Islet of Langerhans (tissue), 1 donor: Measurements from ENCODE around the gene HP.
A peak's percentile ranks its signal among the peaks of the same experiment; 100 is the strongest.
"Not testable (repeated sequence)": the region's sequence is repeated elsewhere in the genome, so short reads cannot be mapped to it uniquely, and the experiment has no call there.

Experiments
- FAIRE-seq: peaks from one replicate; lab custom pipeline; 2011; peaks lifted over from hg19 to GRCh38; lab: Jason Lieb, UNC

HP gene

GRCh38 chr16:72043539-72043938, 10.8 kb upstream of the HP start:
- FAIRE-seq: no peak

DNA sequence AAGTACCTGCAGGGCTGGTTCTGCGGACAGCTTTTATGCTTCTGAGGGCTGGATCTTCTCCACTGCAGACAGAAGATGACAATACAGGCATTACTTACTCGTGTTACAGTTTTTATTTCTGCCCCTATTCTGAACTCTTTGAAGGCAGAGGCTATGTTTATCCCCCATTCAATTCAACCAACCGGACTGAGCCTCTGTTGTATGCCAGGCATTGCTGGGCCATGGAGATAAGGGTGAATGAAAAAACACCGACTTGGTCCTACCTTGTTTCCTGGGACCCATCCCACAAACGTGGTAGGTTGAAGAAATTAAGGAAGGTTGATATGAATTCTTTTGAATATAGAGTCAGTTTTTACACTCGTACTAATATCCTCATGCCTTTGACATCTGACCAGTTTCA, 10.0 kb upstream of the HP start:
- FAIRE-seq: no peak

DNA sequence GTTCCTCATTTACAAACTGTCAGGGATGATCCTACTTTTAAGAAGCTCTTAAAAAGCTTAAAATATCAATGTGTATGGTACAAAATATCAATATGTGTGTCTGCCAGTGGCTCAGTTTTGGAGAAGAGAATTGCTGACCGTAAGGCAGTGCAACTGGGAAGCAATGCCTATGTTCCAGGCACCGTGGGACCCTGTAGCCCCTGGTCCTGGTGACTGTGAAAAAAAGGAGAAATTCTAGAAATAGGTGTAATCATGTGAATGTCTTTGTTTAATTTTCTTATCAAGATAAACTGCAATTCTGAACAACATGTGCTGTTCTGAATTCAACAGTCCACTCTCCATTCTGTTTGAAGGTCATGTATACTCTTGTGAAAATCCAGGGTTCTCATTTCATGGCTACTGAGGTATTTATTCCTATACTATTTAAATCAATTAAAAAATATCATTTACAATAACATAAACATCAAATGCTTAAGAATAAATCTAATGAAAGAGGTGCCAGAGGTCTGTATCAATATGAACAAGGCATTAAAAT, 9.4 kb upstream of the HP start:
- FAIRE-seq: no peak

DNA sequence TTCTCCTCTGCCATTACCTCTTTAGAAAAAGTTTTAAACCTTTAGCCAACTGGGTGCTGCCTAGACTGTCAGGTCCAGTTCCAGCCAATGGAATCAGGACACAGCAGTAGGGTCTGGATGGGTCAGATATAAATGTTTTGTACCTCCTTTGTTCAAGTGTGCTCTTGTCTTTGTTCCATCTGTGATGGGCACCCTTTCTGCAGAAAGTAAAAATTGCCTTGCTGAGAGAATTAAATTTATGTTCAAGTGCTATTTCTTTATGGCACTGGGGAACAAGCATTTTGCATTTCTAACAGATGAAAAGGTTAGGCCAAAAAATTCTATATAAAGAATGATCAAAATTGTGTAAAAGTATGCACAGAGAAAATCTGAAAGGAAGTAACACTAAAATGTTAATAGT, 5.2 kb upstream of the HP start:
- FAIRE-seq: no peak

DNA sequence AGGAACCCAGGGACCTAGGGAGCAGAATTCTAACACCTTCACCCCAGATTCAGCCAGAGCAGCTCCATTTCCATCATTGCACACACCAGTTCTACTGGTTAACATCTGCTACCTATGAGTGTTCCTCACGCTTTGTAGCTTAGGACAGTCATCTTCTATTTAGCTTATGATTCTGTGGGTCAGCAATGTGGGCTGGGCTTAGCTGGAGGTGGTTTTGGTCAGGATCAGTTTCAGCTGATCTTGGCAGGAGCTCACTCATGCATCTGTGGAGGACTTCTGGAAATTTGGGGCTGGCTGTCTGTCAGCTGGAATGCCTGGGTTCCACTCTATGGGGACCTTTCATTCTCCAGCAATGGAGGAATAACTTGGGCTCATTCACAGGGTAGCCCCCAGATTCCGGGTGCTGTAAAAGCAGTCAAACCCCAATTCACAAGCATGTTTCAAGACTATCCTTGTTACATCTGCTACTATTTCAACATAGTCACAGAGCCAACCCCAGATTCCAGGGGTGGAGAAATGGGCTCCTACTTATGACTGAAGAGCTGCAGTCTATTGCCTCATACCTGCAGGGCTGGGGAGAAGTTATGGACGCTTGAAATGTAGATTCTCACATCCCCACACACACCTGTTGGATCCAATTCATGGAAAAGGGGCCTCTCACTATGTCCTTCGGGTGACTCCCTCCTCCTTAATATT, 3.4 kb upstream of the HP start:
- FAIRE-seq: no peak

- FAIRE-seq: no peak
Observed at GRCh38 chr16:72051818-72052217, 2.5 kb upstream of the HP start.

- no peak for FAIRE-seq
Observed at GRCh38 chr16:72055911-72056310, 1.6 kb downstream of the HP start.

DNA sequence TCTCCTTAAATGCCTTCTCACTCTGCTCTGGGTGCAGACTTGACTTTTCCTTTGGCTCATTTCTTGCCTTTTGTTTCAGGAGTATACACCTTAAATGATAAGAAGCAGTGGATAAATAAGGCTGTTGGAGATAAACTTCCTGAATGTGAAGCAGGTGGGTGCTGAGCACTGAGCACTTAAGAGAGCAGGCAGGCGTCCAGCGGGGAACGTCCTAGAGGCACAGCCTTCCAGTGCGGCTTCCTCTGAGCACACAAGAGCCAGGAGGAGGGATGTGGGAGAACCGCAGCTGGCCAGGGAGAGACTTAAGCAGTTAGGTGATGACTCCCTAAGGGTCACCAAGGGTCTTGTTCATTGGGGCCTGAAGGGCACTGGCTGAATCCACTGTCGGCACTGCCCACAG, 3.0 kb downstream of the HP start:
- not testable (repeated sequence) for FAIRE-seq

DNA sequence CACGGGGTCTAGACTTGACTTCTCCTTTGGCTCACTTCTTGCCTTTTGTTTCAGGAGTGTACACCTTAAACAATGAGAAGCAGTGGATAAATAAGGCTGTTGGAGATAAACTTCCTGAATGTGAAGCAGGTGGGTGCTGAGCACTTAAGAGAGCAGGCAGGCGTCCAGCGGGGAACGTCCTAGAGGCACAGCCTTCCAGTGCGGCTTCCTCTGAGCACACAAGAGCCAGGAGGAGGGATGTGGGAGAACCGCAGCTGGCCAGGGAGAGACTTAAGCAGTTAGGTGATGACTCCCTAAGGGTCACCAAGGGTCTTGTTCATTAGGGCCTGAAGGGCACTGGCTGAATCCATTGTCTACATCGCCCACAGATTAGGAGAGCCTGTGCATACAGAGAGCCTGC, 4.8 kb downstream of the HP start:
- FAIRE-seq: not testable (repeated sequence)

DNA sequence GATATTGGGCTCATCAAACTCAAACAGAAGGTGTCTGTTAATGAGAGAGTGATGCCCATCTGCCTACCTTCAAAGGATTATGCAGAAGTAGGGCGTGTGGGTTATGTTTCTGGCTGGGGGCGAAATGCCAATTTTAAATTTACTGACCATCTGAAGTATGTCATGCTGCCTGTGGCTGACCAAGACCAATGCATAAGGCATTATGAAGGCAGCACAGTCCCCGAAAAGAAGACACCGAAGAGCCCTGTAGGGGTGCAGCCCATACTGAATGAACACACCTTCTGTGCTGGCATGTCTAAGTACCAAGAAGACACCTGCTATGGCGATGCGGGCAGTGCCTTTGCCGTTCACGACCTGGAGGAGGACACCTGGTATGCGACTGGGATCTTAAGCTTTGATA, 6.1 kb downstream of the HP start:
- FAIRE-seq: no peak

- FAIRE-seq: no peak
Observed at GRCh38 chr16:72061564-72061963, 7.3 kb downstream of the HP start.

GRCh38 chr16:72064361-72064894, 10.1 kb downstream of the HP start:
- FAIRE-seq: no peak

- peak; percentile 79 for FAIRE-seq
Observed at GRCh38 chr16:72066747-72067146, 12.4 kb downstream of the HP start.

GRCh38 chr16:72068930-72069329, 14.6 kb downstream of the HP start:
- FAIRE-seq: no peak

- FAIRE-seq: no peak
Observed at GRCh38 chr16:72072514-72073342, 18.4 kb downstream of the HP start.

GRCh38 chr16:72073560-72074230, 19.4 kb downstream of the HP start:
- FAIRE-seq: no peak

- not testable (repeated sequence) for FAIRE-seq
Observed at GRCh38 chr16:72075067-72075466, 20.8 kb downstream of the HP start.

- not testable (repeated sequence) for FAIRE-seq
Observed at GRCh38 chr16:72076991-72077706, 22.8 kb downstream of the HP start.

DNA sequence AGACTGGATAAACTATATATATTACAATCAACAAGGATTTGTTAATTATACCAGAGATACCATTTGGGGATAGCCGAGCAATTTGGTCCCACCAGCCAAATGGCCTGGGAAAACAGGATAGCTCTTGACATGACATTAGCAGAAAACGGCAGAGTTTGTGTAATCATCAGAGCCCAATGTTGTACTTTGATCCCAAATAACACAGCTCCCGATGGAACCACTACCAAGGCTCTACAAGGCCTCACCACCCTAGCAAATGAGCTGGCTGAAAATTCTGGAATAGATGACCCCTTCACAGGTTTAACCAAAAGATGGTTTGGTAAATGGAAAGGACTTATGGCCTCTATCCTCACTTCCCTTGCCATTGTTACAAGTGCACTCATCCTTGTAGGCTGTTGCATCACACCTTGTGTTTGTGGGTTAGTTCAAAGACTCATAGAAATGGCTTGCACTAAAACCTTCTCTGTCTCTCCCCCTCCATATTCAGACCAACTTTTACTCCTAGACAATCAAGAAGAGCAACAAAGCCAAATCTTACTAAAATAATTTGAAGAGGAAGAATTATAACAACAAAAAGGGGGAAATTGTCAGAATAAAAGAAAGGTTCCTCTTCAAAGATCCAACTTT, 29.6 kb downstream of the HP start:
- FAIRE-seq: no peak

GRCh38 chr16:72084445-72084844, 30.1 kb downstream of the HP start:
- FAIRE-seq: no peak

GRCh38 chr16:72085002-72085401, 30.7 kb downstream of the HP start:
- FAIRE-seq: no peak

GRCh38 chr16:72091217-72091616, 36.9 kb downstream of the HP start:
- no peak for FAIRE-seq
